ENCODE results near the gene RPL39.

The RPL39 gene

GRCh38 chrX:119791437-119792231, at the start of gene RPL39:
TSS of gene RPL39 (minus strand) at chrX:119791630. CDS start at chrX:119791576, 54 bp downstream.
- no peak for TF ChIP-seq GATA2 (IDR thresholded peaks at IDR 0.05; ENCODE audit: low read depth, low read length)
- no peak for TF ChIP-seq GATA3 (IDR thresholded peaks at IDR 0.05; ENCODE audit: low read depth, low read length)

- TF ChIP-seq GATA2 (IDR thresholded peaks at IDR 0.05; ENCODE audit: low read depth, low read length) = no peak
- no peak for TF ChIP-seq GATA3 (IDR thresholded peaks at IDR 0.05; ENCODE audit: low read depth, low read length)
Measured at GRCh38 chrX:119833905-119834304, 42.5 kb upstream of the RPL39 start.

- no peak for TF ChIP-seq GATA3 (IDR thresholded peaks at IDR 0.05; ENCODE audit: low read depth, low read length)
- no peak for TF ChIP-seq GATA2 (IDR thresholded peaks at IDR 0.05; ENCODE audit: low read depth, low read length)
Measured at GRCh38 chrX:119828446-119828845, 37.0 kb upstream of the RPL39 start.

- no peak for TF ChIP-seq GATA3 (IDR thresholded peaks at IDR 0.05; ENCODE audit: low read depth, low read length)
- TF ChIP-seq GATA2 (IDR thresholded peaks at IDR 0.05; ENCODE audit: low read depth, low read length) = no peak
Measured at GRCh38 chrX:119826399-119826959, 35.0 kb upstream of the RPL39 start.

- no peak for TF ChIP-seq GATA3 (IDR thresholded peaks at IDR 0.05; ENCODE audit: low read depth, low read length)
- no peak for TF ChIP-seq GATA2 (IDR thresholded peaks at IDR 0.05; ENCODE audit: low read depth, low read length)
Measured at GRCh38 chrX:119817130-119817690, 25.8 kb upstream of the RPL39 start.

GRCh38 chrX:119816300-119816699, 24.9 kb upstream of the RPL39 start:
- TF ChIP-seq GATA3 (IDR thresholded peaks at IDR 0.05; ENCODE audit: low read depth, low read length) (no peak), GATA2 (IDR thresholded peaks at IDR 0.05; ENCODE audit: low read depth, low read length) (no peak)

GRCh38 chrX:119809185-119809666, 17.8 kb upstream of the RPL39 start:
- TF ChIP-seq GATA2 (IDR thresholded peaks at IDR 0.05; ENCODE audit: low read depth, low read length) (no peak), GATA3 (IDR thresholded peaks at IDR 0.05; ENCODE audit: low read depth, low read length) (no peak)

- TF ChIP-seq GATA2 (IDR thresholded peaks at IDR 0.05; ENCODE audit: low read depth, low read length) (no peak), GATA3 (IDR thresholded peaks at IDR 0.05; ENCODE audit: low read depth, low read length) (no peak)
Measured at GRCh38 chrX:119802546-119802945, 11.1 kb upstream of the RPL39 start.

GRCh38 chrX:119801253-119802221, 10.1 kb upstream of the RPL39 start:
- TF ChIP-seq GATA3 (IDR thresholded peaks at IDR 0.05; ENCODE audit: low read depth, low read length) = no peak
- TF ChIP-seq GATA2 (IDR thresholded peaks at IDR 0.05; ENCODE audit: low read depth, low read length) = no peak

- TF ChIP-seq GATA3 (IDR thresholded peaks at IDR 0.05; ENCODE audit: low read depth, low read length) = no peak
- no peak for TF ChIP-seq GATA2 (IDR thresholded peaks at IDR 0.05; ENCODE audit: low read depth, low read length)
Measured at GRCh38 chrX:119790977-119791436, 423 bp downstream of the RPL39 start.

GRCh38 chrX:119784747-119785446, 6.5 kb downstream of the RPL39 start:
- TF ChIP-seq GATA3 (IDR thresholded peaks at IDR 0.05; ENCODE audit: low read depth, low read length) (no peak), GATA2 (IDR thresholded peaks at IDR 0.05; ENCODE audit: low read depth, low read length) (no peak)

GRCh38 chrX:119783026-119783425, 8.4 kb downstream of the RPL39 start:
- TF ChIP-seq GATA3 (IDR thresholded peaks at IDR 0.05; ENCODE audit: low read depth, low read length) (no peak), GATA2 (IDR thresholded peaks at IDR 0.05; ENCODE audit: low read depth, low read length) (no peak)

GRCh38 chrX:119778829-119779228, 12.6 kb downstream of the RPL39 start:
- no peak for TF ChIP-seq GATA3 (IDR thresholded peaks at IDR 0.05; ENCODE audit: low read depth, low read length)
- TF ChIP-seq GATA2 (IDR thresholded peaks at IDR 0.05; ENCODE audit: low read depth, low read length) = no peak
